Left colon (tissue), 2 donors: ENCODE data around the gene NOVA2. TPM values are rescaled to one million over a fixed set of nuclear protein-coding genes. Genes with fewer than 3 reads are reported as not detected.

Experiments used
- ATAC-seq: fragments of 200-7000 bp; cut with Tn5 transposase; one replicate; pipeline ENCODE4 v1.9.1; 2020; ENCODE audit warnings: mild to moderate bottlenecking, moderate library complexity
- DNase-seq, 2 donors: peaks; one replicate each; pipeline ENCODE4 v3.0.0-alpha.2; 2020
- intact Hi-C, 2 donors: fragments of 100-400 bp; cut with DNase I in 1 of 2; cut with micrococcal nuclease in 1 of 2; formaldehyde crosslinking; loops; one replicate each; pipeline versions ENCODE4 v1.11.2 to v1.14.0; 2022; cut with DNase I, micrococcal nuclease
- total RNA-seq, 2 donors: library from RNA; stranded (reverse); fragmentation: NEBNext Ultra II Directional; extraction: Animal tissue kit (Norgen Biotek cat#: 25700); gene quantifications; one replicate each; pipeline ENCODE4 v1.2.1, GENCODE V29; 2021
- donor health status: DM: no; HTN: no; CAD: no.
- donor health status: DM: yes; HTN: yes; CAD: no.

Gene NOVA2
- total RNA-seq, 2 donors from 2014 or later = 0.79 to 1.2 TPM

GRCh38 chr19:45971260-45971902 is 2.3 kb downstream of the NOVA2 start:
- DNase-seq = no peak
- ATAC-seq = no peak
- intact Hi-C loops = no loop called here

- intact Hi-C loops = no loop called here
- ATAC-seq (no peak), DNase-seq (no peak)
These were observed 4.0 kb downstream of the NOVA2 start for GRCh38 chr19:45969676-45970075.

- ATAC-seq (no peak), DNase-seq (no peak)
- intact Hi-C loops = no loop called here
These were observed 5.0 kb downstream of the NOVA2 start for GRCh38 chr19:45968626-45969025.

GRCh38 chr19:45967246-45967645 is 6.4 kb downstream of the NOVA2 start:
- ATAC-seq = no peak
- DNase-seq = no peak
- intact Hi-C loops = no loop called here

GRCh38 chr19:45962021-45962420 is 11.6 kb downstream of the NOVA2 start:
- intact Hi-C loops = no loop called here
- ATAC-seq (no peak), DNase-seq (no peak)

- ATAC-seq = no peak
- intact Hi-C loops = no loop called here
- DNase-seq = no peak
These were observed 12.9 kb downstream of the NOVA2 start for GRCh38 chr19:45960595-45961235.

GRCh38 chr19:45959517-45960025 is 14.1 kb downstream of the NOVA2 start:
- intact Hi-C loops = no loop called here
- ATAC-seq (no peak), DNase-seq (no peak)

- intact Hi-C loops = no loop called here
- ATAC-seq (no peak), DNase-seq (no peak)
These were observed 14.7 kb downstream of the NOVA2 start for GRCh38 chr19:45958769-45959516.

GRCh38 chr19:45958320-45958719 is 15.3 kb downstream of the NOVA2 start:
- no peak for DNase-seq
- intact Hi-C loops = no loop called here

GRCh38 chr19:45955905-45956608 is 17.6 kb downstream of the NOVA2 start:
- intact Hi-C loops = no loop called here
- DNase-seq (no peak), ATAC-seq (no peak)

More at GRCh38 chr19:45958320-45958719, 15.3 kb downstream of the NOVA2 start:
- ATAC-seq = no peak

- intact Hi-C loops = no loop called here
- no peak for ATAC-seq
- no peak for DNase-seq
These were observed 19.5 kb downstream of the NOVA2 start for GRCh38 chr19:45954156-45954555.

GRCh38 chr19:45953676-45954075 is 20.0 kb downstream of the NOVA2 start:
- DNase-seq (no peak), ATAC-seq (no peak)
- intact Hi-C loops = no loop called here

- ATAC-seq = peak; percentile 51
- intact Hi-C loops = no loop called here
These were observed 20.8 kb downstream of the NOVA2 start for GRCh38 chr19:45952686-45953505.

GRCh38 chr19:45952341-45952685 is 21.4 kb downstream of the NOVA2 start:
- ATAC-seq = no peak
- intact Hi-C loops = no loop called here
- no peak for DNase-seq

More at GRCh38 chr19:45952686-45953505, 20.8 kb downstream of the NOVA2 start:
- peak in 1 of 2 donors; percentile 54 for DNase-seq

GRCh38 chr19:45947926-45948325 is 25.7 kb downstream of the NOVA2 start:
- DNase-seq (no peak), ATAC-seq (no peak)
- intact Hi-C loops = no loop called here

- intact Hi-C loops = no loop called here
- ATAC-seq (no peak), DNase-seq (no peak)
These were observed 33.2 kb downstream of the NOVA2 start for GRCh38 chr19:45940515-45940805.

- no peak for ATAC-seq
- DNase-seq = no peak
- intact Hi-C loops = no loop called here
These were observed 33.7 kb downstream of the NOVA2 start for GRCh38 chr19:45939792-45940514.

GRCh38 chr19:45938733-45939319 is 34.8 kb downstream of the NOVA2 start:
- ATAC-seq (no peak), DNase-seq (no peak)
- intact Hi-C loops = no loop called here
